Fibroblast of pulmonary artery (primary cell): ENCODE results near the gene SLC39A3.

Experiments used
- DNase-seq: peaks from one replicate; pipeline ENCODE4 v3.0.0-alpha.2; 2010; ENCODE audit warnings: low read depth
- H3K4me3 ChIP-seq: replicated peaks from 2 replicates; pipeline ENCODE4 v1.5.1; 2011; ENCODE audit warnings: low read depth, mild to moderate bottlenecking, control low read depth, low read length, moderate library complexity
- CTCF ChIP-seq: IDR thresholded peaks from 2 replicates; pipeline ENCODE4 v1.5.1; 2011; ENCODE audit warnings: mild to moderate bottlenecking, control low read depth, low read length, inconsistent platforms; ENCODE audit errors: missing control alignments

Gene SLC39A3

GRCh38 chr19:2761309-2761677 lies 21.5 kb upstream of the SLC39A3 start:
- H3K4me3 ChIP-seq: no peak overlapping the region
- no peak for TF ChIP-seq CTCF
- DNase-seq: no peak

- TF ChIP-seq CTCF: no peak
- no peak for DNase-seq
- H3K4me3 ChIP-seq: no peak overlapping the region
Measured at GRCh38 chr19:2759965-2760364, 20.1 kb upstream of the SLC39A3 start.

- TF ChIP-seq CTCF: no peak
- no peak for DNase-seq
- H3K4me3 ChIP-seq: no peak overlapping the region
Measured at GRCh38 chr19:2759362-2759761, 19.5 kb upstream of the SLC39A3 start.

DNA sequence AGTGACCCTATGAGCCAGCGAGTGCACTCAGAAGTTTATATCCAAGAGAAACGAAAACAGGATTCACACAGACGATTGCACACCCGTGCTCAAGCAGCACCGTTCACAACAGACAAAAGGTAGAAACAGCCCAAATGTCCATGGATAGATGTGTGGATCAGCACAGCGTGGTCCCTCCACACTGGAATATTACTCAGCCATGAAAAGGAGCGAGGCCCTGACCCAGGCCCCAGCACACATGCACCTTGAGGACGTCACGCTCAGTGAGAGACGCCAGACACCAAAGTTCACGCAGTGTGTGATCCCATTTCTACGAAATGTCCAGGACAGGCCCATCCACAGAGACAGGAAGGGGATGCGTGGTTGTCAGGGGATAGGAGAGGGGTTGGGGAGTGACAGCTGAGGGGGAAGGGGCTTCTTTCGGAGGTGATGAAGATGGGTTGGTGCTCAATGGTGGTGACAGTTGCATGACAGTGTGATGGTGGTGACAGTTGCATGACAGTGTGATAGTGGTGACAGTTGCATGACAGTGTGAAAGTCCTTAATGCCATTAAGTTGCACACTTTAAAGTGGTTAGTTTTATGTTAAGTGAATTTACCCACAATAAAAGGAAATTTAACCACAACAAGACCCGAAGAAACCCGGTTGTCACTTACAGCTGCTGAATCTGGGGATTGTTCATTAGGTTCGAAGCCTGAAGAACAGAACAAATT lies 18.9 kb upstream of the SLC39A3 start:
- no peak for TF ChIP-seq CTCF
- no peak for DNase-seq
- no peak overlapping the region for H3K4me3 ChIP-seq

- DNase-seq: no peak
- TF ChIP-seq CTCF: no peak
- no peak overlapping the region for H3K4me3 ChIP-seq
Measured at GRCh38 chr19:2756921-2757881, 17.4 kb upstream of the SLC39A3 start.

DNA sequence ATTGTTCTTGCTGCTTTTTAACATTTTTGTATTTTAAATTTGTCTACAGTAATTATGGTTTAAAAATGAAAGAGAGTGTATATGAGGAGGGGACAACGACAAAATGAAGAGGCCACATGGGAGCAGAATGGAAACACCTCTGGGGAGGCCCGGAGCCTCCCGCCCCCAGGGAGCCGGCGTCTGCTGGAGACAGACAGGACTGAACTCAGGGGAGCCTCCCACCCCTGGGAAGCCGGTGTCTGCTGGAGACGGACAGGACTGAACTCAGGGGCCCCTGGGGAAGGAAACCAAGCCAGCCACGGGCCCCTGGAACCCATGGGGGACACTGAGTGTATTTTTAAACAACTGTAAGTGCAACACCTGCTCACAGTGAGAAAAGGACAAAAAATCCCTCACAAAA lies 16.7 kb upstream of the SLC39A3 start:
- TF ChIP-seq CTCF: no peak
- H3K4me3 ChIP-seq: no peak overlapping the region
- no peak for DNase-seq
